Measurements from ENCODE around the gene VWA5B2. TPM values are rescaled to one million over a fixed set of nuclear protein-coding genes. Genes with fewer than 3 reads are reported as not detected.

Gene VWA5B2
- total RNA-seq (2014; rRNA removed) (1.4 and 1.9 TPM in 2 replicates), Bru-seq, nascent RNA (percentile 27 among the genes with signal in this experiment), BruChase-seq, experiment 1, labeled RNA remaining after a 6-hour chase (percentile 33 among the genes with signal in this experiment), BruChase-seq, experiment 2, labeled RNA remaining after a 2-hour chase (percentile 31 among the genes with signal in this experiment)
- long read RNA-seq, partial matches to known transcripts: 2 of 3 reads
- long read RNA-seq, other reads (novel, unspliced or antisense): 1 of 3 reads

- H3K9me2 ChIP-seq (replicated peaks; ENCODE audit: low read length): no peaks in the 10 kb centered on the region
- peaks cover 10% of the 10 kb centered on the region for H3K27me3 ChIP-seq (ENCODE audit: low read length)
- ATAC-seq (peak; percentile 80), DNase-seq (peak; percentile 80)
- no peak within 1 kb of the TSS for H3K9ac ChIP-seq (ENCODE audit: low read length)
- H3K27ac ChIP-seq (ENCODE audit: low read length): no peak within 1 kb of the TSS
- intact Hi-C loops (cut with micrococcal nuclease): loop anchor here (5.0 kb wide), 1 partner anchor 42 kb away; the partner anchor contains the start of gene ABCF3
- no peaks in the 10 kb centered on the region for H3K9me3 ChIP-seq (ENCODE audit: low read length)
- H3K36me3 ChIP-seq (ENCODE audit: low read depth, low read length): no peaks in the 10 kb centered on the region
- H3F3A ChIP-seq (ENCODE audit: low read length, unreplicated experiment): no peaks in the 10 kb centered on the region
- ChIA-PET POLR2A (ENCODE audit: unreplicated experiment) (no interaction called here), CTCF (no interaction called here)
- H4K20me1 ChIP-seq (ENCODE audit: low read length): no peaks in the 10 kb centered on the region
- peaks cover 18% of the 10 kb centered on the region for H3K4me1 ChIP-seq (ENCODE audit: insufficient read depth, low read length)
- no peaks in the 10 kb centered on the region for H3K79me2 ChIP-seq (ENCODE audit: low read length)
- H3K4me2 ChIP-seq (ENCODE audit: low read length): peak within 1 kb of the TSS; percentile 99
- H2AFZ ChIP-seq (ENCODE audit: low read length): peak within 1 kb of the TSS; percentile 79
- TF ChIP-seq EZH2 (IDR thresholded peaks at IDR 0.05; ENCODE audit: low read length, unreplicated experiment) (no peak), EZH2phosphoT487 (IDR thresholded peaks at IDR 0.05; ENCODE audit: borderline replicate concordance, low read length) (no peak)
- TF ChIP-seq, protein P1, sequence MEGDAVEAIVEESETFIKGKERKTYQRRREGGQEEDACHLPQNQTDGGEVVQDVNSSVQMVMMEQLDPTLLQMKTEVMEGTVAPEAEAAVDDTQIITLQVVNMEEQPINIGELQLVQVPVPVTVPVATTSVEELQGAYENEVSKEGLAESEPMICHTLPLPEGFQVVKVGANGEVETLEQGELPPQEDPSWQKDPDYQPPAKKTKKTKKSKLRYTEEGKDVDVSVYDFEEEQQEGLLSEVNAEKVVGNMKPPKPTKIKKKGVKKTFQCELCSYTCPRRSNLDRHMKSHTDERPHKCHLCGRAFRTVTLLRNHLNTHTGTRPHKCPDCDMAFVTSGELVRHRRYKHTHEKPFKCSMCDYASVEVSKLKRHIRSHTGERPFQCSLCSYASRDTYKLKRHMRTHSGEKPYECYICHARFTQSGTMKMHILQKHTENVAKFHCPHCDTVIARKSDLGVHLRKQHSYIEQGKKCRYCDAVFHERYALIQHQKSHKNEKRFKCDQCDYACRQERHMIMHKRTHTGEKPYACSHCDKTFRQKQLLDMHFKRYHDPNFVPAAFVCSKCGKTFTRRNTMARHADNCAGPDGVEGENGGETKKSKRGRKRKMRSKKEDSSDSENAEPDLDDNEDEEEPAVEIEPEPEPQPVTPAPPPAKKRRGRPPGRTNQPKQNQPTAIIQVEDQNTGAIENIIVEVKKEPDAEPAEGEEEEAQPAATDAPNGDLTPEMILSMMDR (conservative IDR thresholded peaks at IDR 0.05; ENCODE audit: low read depth, low read length): no peak
- no TSS peak for BruUV-seq (replicated peaks)
- peak within 1 kb of the TSS; percentile 75 for H3K4me3 ChIP-seq (ENCODE audit: low read length)
Measured at GRCh38 chr3:184229394-184230080, at the start of gene VWA5B2. TSS of gene VWA5B2 (plus strand) at chr3:184229585. CDS start at chr3:184230529, 944 bp downstream.

DNA sequence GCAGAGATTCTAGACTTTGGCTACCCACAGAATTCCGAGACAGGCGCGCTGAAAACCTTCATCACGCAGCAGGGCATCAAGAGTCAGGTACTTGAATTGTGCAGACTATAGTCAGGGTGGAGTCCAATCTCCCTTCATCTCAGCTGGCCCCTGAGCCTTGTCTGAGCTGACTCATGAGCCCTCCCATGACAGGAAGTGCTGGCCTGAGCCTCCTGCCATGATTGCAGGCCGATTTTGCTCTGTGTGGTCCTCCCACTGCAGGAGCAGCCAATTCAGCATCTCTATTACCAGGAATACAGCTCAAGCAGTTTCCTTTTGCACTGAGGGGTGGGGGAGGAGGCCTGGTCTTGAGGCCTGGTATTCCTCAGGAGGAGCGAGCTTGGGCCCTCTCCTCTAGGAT lies 49.2 kb upstream of the VWA5B2 start:
- Histone ChIP-seq H3K27me3 (ENCODE audit: low read length) (no peaks in the 10 kb centered on the region), H3K9me3 (ENCODE audit: low read length) (no peaks in the 10 kb centered on the region), H3K4me2 (ENCODE audit: low read length) (no peak overlapping the region), H3K36me3 (ENCODE audit: low read depth, low read length) (peaks cover 75% of the 10 kb centered on the region), H3K4me3 (ENCODE audit: low read length) (no peak overlapping the region), H3K4me1 (ENCODE audit: insufficient read depth, low read length) (peaks cover 34% of the 10 kb centered on the region), H2AFZ (ENCODE audit: low read length) (no peak overlapping the region), H3K27ac (ENCODE audit: low read length) (no peak overlapping the region), H3K9ac (ENCODE audit: low read length) (no peak overlapping the region), H3K79me2 (ENCODE audit: low read length) (peaks cover 47% of the 10 kb centered on the region), H4K20me1 (ENCODE audit: low read length) (peaks cover 18% of the 10 kb centered on the region), H3F3A (ENCODE audit: low read length, unreplicated experiment) (peaks cover 4% of the 10 kb centered on the region), H3K9me2 (replicated peaks; ENCODE audit: low read length) (no peaks in the 10 kb centered on the region)
- ATAC-seq (no peak), DNase-seq (no peak)
- BruUV-seq (replicated peaks): no TSS peak
- ChIA-PET CTCF (no interaction called here), POLR2A (ENCODE audit: unreplicated experiment) (no interaction called here)
- intact Hi-C loops (cut with micrococcal nuclease): no loop called here
- TF ChIP-seq, protein P1 (conservative IDR thresholded peaks at IDR 0.05; ENCODE audit: low read depth, low read length): no peak
- no peak for TF ChIP-seq EZH2phosphoT487 (IDR thresholded peaks at IDR 0.05; ENCODE audit: borderline replicate concordance, low read length)
- TF ChIP-seq EZH2 (IDR thresholded peaks at IDR 0.05; ENCODE audit: low read length, unreplicated experiment): no peak

- peaks cover 35% of the 10 kb centered on the region for H3K4me1 ChIP-seq (ENCODE audit: insufficient read depth, low read length)
- H3K9me2 ChIP-seq (replicated peaks; ENCODE audit: low read length): no peaks in the 10 kb centered on the region
- DNase-seq: no peak
- ChIA-PET POLR2A (ENCODE audit: unreplicated experiment) (no interaction called here), CTCF (no interaction called here)
- no peak for TF ChIP-seq EZH2 (IDR thresholded peaks at IDR 0.05; ENCODE audit: low read length, unreplicated experiment)
- TF ChIP-seq, protein P1 (conservative IDR thresholded peaks at IDR 0.05; ENCODE audit: low read depth, low read length): no peak
- no peak for TF ChIP-seq EZH2phosphoT487 (IDR thresholded peaks at IDR 0.05; ENCODE audit: borderline replicate concordance, low read length)
- H3K36me3 ChIP-seq (ENCODE audit: low read depth, low read length): peaks cover 75% of the 10 kb centered on the region
- intact Hi-C loops (cut with micrococcal nuclease): no loop called here
- peaks cover 7% of the 10 kb centered on the region for H3F3A ChIP-seq (ENCODE audit: low read length, unreplicated experiment)
- no peaks in the 10 kb centered on the region for H3K9me3 ChIP-seq (ENCODE audit: low read length)
- BruUV-seq (replicated peaks): no TSS peak
- no peak overlapping the region for H3K4me2 ChIP-seq (ENCODE audit: low read length)
- H2AFZ ChIP-seq (ENCODE audit: low read length): no peak overlapping the region
- H3K79me2 ChIP-seq (ENCODE audit: low read length): peaks cover 39% of the 10 kb centered on the region
- H3K27ac ChIP-seq (ENCODE audit: low read length): no peak overlapping the region
- H4K20me1 ChIP-seq (ENCODE audit: low read length): peaks cover 18% of the 10 kb centered on the region
- no peak overlapping the region for H3K9ac ChIP-seq (ENCODE audit: low read length)
- ATAC-seq: no peak
- H3K4me3 ChIP-seq (ENCODE audit: low read length): no peak overlapping the region
- H3K27me3 ChIP-seq (ENCODE audit: low read length): no peaks in the 10 kb centered on the region
Measured at GRCh38 chr3:184181596-184181995, 47.8 kb upstream of the VWA5B2 start.

All from PC-3 (cell line).